Raji (cell line): ENCODE measurements around the gene KCNH1.

Experiments
- POLR2A ChIP-seq: IDR thresholded peaks from 2 replicates; pipeline ENCODE4 v1.6.1; 2011; ENCODE audit warnings: low read depth, low read length, control low read depth; ENCODE audit not compliant: insufficient read depth

The KCNH1 gene

GRCh38 chr1:210917560-210918169 lies 216.3 kb downstream of the KCNH1 start:
- no peak for TF ChIP-seq POLR2A

- no peak for TF ChIP-seq POLR2A
These were observed 217.4 kb downstream of the KCNH1 start for GRCh38 chr1:210916548-210916947.

- TF ChIP-seq POLR2A = no peak
These were observed 217.9 kb downstream of the KCNH1 start for GRCh38 chr1:210915890-210916507.

- TF ChIP-seq POLR2A = no peak
These were observed 221.2 kb downstream of the KCNH1 start for GRCh38 chr1:210912752-210913151.

- no peak for TF ChIP-seq POLR2A
These were observed 223.8 kb downstream of the KCNH1 start for GRCh38 chr1:210910020-210910575.

GRCh38 chr1:210908791-210909190 lies 225.2 kb downstream of the KCNH1 start:
- TF ChIP-seq POLR2A = no peak

GRCh38 chr1:210908257-210908656 lies 225.7 kb downstream of the KCNH1 start:
- no peak for TF ChIP-seq POLR2A

GRCh38 chr1:210907251-210907805 lies 226.6 kb downstream of the KCNH1 start:
- TF ChIP-seq POLR2A = no peak

- no peak for TF ChIP-seq POLR2A
These were observed 227.9 kb downstream of the KCNH1 start for GRCh38 chr1:210905944-210906453.

GRCh38 chr1:210905365-210905904 lies 228.5 kb downstream of the KCNH1 start:
- no peak for TF ChIP-seq POLR2A

GRCh38 chr1:210901981-210902770 lies 231.8 kb downstream of the KCNH1 start:
- no peak for TF ChIP-seq POLR2A

GRCh38 chr1:210900820-210901219 lies 233.1 kb downstream of the KCNH1 start:
- no peak for TF ChIP-seq POLR2A

- no peak for TF ChIP-seq POLR2A
These were observed 233.9 kb downstream of the KCNH1 start for GRCh38 chr1:210900079-210900478.

- no peak for TF ChIP-seq POLR2A
These were observed 234.3 kb downstream of the KCNH1 start for GRCh38 chr1:210899676-210900075.

GRCh38 chr1:210898473-210898872 lies 235.5 kb downstream of the KCNH1 start:
- TF ChIP-seq POLR2A = no peak

- TF ChIP-seq POLR2A = no peak
These were observed 250.1 kb downstream of the KCNH1 start for GRCh38 chr1:210883821-210884220.
